ENCODE measurements around the gene ARAP2. TPM values are rescaled to one million over a fixed set of nuclear protein-coding genes. Genes with fewer than 3 reads are reported as not detected.

Gene ARAP2
- total RNA-seq, 2 experiments from 2014 or later, result 21.0 to 27.0 TPM

DNA sequence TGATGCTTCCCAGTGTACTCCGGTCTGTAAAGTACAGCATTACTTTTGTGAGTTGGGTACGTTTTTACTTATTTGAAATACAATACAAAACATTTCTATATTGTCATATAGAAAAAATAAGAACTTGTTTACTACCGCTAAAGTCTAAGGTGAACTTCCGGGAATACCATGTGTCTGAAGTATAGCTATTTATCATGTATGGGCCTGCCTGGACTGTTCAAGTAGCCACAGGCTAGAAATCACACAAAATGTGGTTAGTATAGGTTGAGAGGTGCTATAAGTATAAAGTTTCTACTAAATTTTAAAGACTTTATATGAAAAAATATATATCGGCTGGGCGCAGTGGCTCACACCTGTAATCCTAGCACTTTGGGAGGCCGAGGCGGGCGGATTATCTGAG, 152.3 kb downstream of the ARAP2 start:
- H3K9me3 Mint-ChIP-seq, result no peaks in the 10 kb centered on the region
- H3K27ac Mint-ChIP-seq, result no peak overlapping the region
- no peaks in the 10 kb centered on the region for H3K4me1 Mint-ChIP-seq
- no peak overlapping the region for H3K4me3 Mint-ChIP-seq
- H3K36me3 Mint-ChIP-seq, result peaks cover 12% of the 10 kb centered on the region
- H3K27me3 Mint-ChIP-seq, result no peaks in the 10 kb centered on the region
- no peak for DNase-seq

DNA sequence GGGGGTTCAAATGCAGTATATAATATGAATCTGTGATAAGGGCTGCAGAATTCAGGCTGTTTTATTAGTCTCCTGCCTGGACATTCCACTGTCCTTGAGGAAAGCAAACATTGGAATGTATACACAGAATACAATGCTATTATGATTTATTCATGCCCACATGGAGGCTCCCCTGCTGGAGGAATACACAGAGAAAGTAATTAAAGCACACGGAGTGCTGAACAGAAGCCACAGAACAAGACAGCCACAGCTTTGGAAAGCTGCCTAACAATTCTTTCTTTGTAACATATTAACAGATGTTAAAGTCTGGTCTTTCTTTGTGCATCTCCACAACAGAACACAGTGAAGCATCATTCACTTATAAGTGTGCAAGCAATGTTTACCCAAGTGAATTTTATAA, 155.8 kb downstream of the ARAP2 start:
- no peak overlapping the region for H3K4me3 Mint-ChIP-seq
- no peak for DNase-seq
- no peak overlapping the region for H3K27ac Mint-ChIP-seq
- H3K9me3 Mint-ChIP-seq, result no peaks in the 10 kb centered on the region
- no peaks in the 10 kb centered on the region for H3K27me3 Mint-ChIP-seq
- H3K4me1 Mint-ChIP-seq, result peaks cover 9% of the 10 kb centered on the region
- H3K36me3 Mint-ChIP-seq, result peaks cover 10% of the 10 kb centered on the region

DNA sequence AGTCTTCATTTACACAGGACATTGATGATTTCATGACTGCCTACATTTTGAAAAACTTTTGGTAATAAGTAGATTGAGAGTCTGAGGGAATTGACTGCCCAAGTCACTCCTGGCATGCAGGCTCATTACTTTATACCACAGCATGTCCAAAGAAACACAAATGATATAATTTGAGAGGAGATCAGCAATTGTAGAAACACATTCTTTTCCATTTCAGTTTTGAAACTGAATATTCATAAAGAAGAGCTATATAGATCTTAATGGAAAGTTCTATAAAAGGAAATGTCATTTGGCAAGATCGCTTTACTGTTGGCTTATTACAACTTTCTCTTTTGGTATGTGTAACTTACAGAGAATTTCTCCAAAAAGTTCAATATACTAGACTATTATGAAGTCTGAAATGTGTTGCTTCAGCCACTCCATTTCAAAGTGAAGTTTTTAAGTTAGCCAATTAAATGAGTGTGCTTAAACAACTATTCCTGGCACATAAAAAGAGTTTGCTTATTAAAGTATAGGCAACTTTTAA, 158.0 kb downstream of the ARAP2 start:
- H3K4me1 Mint-ChIP-seq, result peaks cover 9% of the 10 kb centered on the region
- no peaks in the 10 kb centered on the region for H3K27me3 Mint-ChIP-seq
- DNase-seq, result no peak
- H3K9me3 Mint-ChIP-seq, result no peaks in the 10 kb centered on the region
- H3K36me3 Mint-ChIP-seq, result peaks cover 7% of the 10 kb centered on the region
- H3K4me3 Mint-ChIP-seq, result peak overlapping the region; percentile 43
- peak overlapping the region; percentile 86 for H3K27ac Mint-ChIP-seq

DNA sequence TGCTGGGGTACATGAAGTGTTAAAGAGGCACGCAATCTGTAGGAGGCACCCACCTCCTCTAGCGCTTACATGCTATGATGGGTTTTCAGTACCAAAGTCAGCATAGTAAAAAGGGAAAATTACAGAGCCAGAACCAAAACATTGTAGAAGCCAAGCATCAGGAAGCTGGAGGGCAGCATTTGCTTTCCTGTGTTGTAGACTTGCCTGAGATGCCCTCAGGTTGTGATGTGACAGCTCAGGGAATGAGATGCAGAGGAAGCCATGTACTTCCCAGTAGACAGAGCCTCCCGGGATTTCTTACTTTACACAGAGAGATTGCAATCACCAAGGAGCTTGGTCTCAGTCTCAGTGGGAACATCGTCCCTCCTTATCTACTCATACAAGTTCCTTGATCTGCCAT, 161.5 kb downstream of the ARAP2 start:
- DNase-seq, result no peak
- H3K27me3 Mint-ChIP-seq, result no peaks in the 10 kb centered on the region
- H3K4me3 Mint-ChIP-seq, result no peak overlapping the region
- H3K36me3 Mint-ChIP-seq, result peaks cover 7% of the 10 kb centered on the region
- H3K4me1 Mint-ChIP-seq, result peaks cover 9% of the 10 kb centered on the region
- H3K27ac Mint-ChIP-seq, result no peak overlapping the region
- no peaks in the 10 kb centered on the region for H3K9me3 Mint-ChIP-seq

DNA sequence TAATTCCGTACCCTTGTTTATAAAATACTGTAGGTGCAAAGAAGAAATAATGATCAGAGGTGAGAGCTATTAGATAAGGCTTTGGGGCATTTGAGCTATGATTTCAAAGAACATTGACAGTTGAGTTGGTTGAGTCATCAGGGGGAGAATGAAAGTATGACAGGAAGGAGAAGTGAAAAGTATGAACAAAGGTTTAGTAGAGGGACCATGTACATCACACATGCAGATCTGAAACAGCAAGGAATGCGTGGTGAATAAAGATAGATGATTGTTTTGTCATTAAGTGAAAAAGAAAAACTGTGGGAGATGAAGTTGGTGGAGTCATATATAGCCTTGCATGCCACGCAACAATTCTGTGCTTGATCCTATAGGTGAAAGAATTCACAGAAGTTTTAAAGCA, 163.1 kb downstream of the ARAP2 start:
- H3K4me1 Mint-ChIP-seq, result peaks cover 6% of the 10 kb centered on the region
- no peak overlapping the region for H3K4me3 Mint-ChIP-seq
- H3K9me3 Mint-ChIP-seq, result no peaks in the 10 kb centered on the region
- no peaks in the 10 kb centered on the region for H3K27me3 Mint-ChIP-seq
- no peak for DNase-seq
- peaks cover 7% of the 10 kb centered on the region for H3K36me3 Mint-ChIP-seq
- H3K27ac Mint-ChIP-seq, result no peak overlapping the region

DNA sequence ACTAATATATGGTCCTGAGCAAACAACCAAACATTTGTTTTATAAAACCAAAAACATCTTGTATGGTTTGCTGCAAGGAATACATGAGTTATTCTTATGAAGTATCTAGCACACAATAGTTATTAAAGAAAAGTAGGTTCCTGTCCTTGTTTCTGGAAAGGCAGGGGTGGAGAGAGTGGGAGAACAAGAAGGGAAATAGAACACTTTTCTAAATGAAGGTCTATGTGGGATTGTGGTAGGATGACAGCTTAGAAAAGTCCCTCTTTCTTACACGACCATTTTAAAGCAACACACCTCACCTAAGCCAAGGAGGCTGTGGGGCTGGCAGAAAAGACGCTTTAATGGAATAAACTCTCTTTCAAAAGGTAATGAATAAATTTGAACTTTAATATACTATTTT, 164.6 kb downstream of the ARAP2 start:
- Mint-ChIP-seq H3K9me3 (no peaks in the 10 kb centered on the region), H3K27me3 (no peaks in the 10 kb centered on the region), H3K27ac (no peak overlapping the region), H3K4me3 (no peak overlapping the region), H3K4me1 (no peaks in the 10 kb centered on the region), H3K36me3 (peaks cover 7% of the 10 kb centered on the region)
- DNase-seq, result no peak

DNA sequence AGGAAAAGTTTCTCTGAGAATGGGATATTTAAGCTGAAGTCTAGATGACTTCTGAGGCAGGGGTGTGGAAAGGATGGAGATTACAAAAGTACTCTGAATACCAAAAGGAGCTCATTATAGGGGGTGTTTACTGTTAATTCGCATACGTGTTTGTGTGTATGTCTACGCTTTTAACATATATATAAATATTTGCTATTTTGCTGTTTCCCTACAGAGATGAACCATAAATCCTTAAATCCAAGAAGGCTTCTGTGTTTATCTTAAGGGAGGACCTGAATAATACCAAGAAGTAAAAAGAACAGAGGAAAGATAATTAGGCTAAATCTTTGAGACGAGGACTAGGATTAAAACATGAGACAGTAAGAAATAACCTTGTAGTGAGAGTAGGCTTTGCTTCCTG, 166.0 kb downstream of the ARAP2 start:
- Mint-ChIP-seq H3K4me3 (no peak overlapping the region), H3K4me1 (no peaks in the 10 kb centered on the region), H3K36me3 (peaks cover 9% of the 10 kb centered on the region), H3K27ac (no peak overlapping the region), H3K9me3 (no peaks in the 10 kb centered on the region), H3K27me3 (no peaks in the 10 kb centered on the region)
- DNase-seq, result no peak

DNA sequence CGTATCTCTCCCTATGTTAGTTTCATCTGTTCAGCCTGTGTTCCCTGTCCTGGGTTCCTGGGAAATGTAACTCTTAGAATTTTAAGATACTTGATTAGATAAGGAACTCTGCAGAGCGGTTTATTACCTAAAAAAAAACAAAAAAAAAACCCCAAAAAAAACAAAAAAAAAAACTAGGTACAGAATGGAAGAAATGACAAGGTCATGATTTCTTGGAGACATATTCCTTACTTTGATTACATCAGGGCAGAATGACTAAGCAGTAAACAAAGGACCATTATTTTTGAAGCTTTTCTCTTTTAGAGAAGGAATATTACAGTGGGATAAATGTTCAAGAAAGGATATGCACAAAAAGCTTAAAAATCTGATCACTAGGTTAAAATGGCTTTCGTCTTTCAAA, 171.8 kb downstream of the ARAP2 start:
- Mint-ChIP-seq H3K4me1 (no peaks in the 10 kb centered on the region), H3K4me3 (no peak overlapping the region), H3K27ac (no peak overlapping the region), H3K36me3 (peaks cover 26% of the 10 kb centered on the region), H3K9me3 (no peaks in the 10 kb centered on the region), H3K27me3 (no peaks in the 10 kb centered on the region)
- DNase-seq, result no peak

DNA sequence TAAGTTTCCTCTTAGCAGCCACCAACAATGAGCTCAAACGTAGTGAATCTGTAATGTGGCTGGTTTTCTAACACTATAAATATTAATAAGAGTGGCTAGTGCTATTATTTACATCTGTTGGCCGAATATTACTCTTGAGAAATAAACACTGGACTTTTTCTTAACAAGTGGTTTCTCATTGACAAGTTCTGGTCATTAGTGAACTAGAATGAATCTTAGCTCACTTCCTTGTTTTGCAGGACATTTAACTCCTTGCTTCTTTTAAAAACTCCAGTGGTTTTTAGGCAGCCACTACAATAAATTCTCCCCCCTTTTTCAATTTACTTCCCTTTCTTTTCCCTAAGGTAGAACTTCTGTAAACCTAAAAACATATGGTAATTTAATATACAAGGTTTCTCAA, 177.2 kb downstream of the ARAP2 start:
- H3K9me3 Mint-ChIP-seq, result no peaks in the 10 kb centered on the region
- no peak overlapping the region for H3K4me3 Mint-ChIP-seq
- H3K27ac Mint-ChIP-seq, result no peak overlapping the region
- DNase-seq, result no peak
- H3K27me3 Mint-ChIP-seq, result no peaks in the 10 kb centered on the region
- no peaks in the 10 kb centered on the region for H3K4me1 Mint-ChIP-seq
- peaks cover 28% of the 10 kb centered on the region for H3K36me3 Mint-ChIP-seq

DNA sequence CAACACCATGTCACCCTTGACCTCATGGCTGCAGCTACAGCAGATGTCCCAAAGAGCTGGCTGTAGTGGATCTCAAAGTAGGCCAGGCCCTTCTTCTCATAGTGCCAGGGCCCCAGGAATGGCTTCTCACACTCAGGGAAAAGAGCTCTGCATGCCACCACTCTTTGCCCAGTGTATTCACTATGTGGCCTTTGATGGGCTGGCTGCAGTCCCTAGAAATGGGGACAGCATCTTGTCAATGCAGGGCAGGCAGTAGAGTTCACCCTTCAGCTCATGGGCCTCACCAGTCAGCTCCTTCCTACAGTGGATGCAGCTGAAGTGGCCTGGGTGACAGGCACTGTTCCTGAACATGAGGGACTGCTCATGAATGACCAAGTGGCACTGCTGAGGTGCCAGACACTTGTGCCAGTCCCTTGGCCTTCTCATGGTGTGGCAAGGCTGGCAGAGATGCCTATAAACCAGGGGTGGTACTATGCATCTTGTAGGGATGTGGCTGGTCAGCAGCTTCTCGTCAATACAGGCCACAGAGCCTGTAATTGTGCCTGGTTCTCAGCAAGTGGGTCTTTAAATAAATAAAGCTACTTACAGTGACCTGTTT, 178.9 kb downstream of the ARAP2 start:
- no peaks in the 10 kb centered on the region for H3K4me1 Mint-ChIP-seq
- DNase-seq, result no peak
- H3K36me3 Mint-ChIP-seq, result peaks cover 31% of the 10 kb centered on the region
- H3K4me3 Mint-ChIP-seq, result no peak overlapping the region
- no peak overlapping the region for H3K27ac Mint-ChIP-seq
- H3K9me3 Mint-ChIP-seq, result no peaks in the 10 kb centered on the region
- no peaks in the 10 kb centered on the region for H3K27me3 Mint-ChIP-seq

DNA sequence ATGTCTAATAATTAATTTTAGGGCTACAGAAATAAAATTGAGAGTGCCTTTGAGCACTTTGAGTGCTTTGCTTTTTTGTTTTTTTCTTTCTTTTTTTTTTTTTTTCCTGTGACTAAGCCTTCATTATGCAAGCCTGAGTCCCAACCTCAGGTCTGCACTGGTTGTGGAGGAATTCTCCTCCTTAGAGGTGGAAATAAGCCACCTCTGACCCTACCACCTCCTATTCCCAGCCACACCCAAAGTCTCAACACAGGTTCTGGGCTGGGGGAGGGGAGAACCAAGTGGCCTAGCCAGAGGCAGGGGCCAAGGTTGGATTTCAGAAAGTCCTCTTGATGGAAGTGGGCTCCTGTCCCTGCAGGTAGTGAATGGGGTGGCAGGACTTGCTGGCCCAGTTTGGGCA, 180.2 kb downstream of the ARAP2 start:
- Mint-ChIP-seq H3K9me3 (no peaks in the 10 kb centered on the region), H3K4me3 (no peak overlapping the region), H3K27ac (no peak overlapping the region), H3K36me3 (peaks cover 23% of the 10 kb centered on the region), H3K4me1 (no peaks in the 10 kb centered on the region), H3K27me3 (no peaks in the 10 kb centered on the region)
- no peak for DNase-seq

DNA sequence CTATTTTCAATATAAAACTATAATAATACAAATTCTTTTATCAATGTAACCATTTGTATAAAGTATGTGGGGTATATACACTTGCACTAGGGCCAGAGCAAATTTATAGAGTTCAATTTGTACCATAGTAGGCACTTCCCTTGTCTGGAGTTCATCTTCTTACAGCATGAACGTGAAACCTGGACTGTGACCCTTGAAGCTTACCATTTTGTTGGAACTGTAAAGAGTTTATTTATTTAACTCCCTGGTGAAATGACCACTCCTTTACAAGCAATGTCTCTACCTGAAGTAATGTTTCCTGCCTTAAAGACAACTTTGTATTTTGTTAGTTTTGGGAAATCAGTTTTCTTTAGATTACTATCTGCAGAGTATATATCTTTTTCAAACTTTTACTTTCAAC, 188.2 kb downstream of the ARAP2 start:
- no peak for DNase-seq
- Mint-ChIP-seq H3K4me3 (no peak overlapping the region), H3K36me3 (no peaks in the 10 kb centered on the region), H3K27ac (no peak overlapping the region), H3K27me3 (no peaks in the 10 kb centered on the region), H3K9me3 (no peaks in the 10 kb centered on the region), H3K4me1 (no peaks in the 10 kb centered on the region)

DNA sequence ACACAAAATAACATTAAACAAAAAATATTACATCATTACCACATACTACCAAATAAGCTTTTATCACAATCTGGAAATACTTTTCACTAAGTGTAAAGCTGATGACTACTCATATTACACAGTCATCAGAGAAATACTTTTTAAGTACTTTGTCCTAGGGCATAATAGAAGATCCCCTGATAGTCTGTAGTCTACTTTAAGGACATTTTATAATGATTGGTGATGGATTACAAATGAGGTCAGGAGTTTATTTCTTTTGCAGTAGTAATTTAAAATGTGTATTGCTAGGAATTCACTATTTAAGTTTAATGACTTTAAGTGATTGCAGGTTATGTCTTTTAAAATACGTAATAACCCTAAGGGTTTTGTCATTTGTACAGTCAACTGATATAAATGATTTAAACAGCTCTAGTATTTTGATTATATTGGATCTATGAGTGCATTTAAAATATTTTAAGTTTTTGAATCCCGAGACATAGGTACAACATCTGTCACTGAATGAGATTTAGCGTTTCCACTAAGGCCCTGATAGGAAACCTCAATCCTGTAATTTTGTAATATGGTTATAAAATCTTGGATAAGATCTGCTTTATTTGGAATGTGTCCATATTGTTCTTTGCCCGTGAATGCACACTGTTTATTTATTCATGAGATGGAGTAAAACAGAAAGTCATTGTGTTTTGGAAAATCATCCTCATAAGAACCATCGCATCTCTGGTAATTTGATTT, 189.5 kb downstream of the ARAP2 start:
- Mint-ChIP-seq H3K27ac (no peak overlapping the region), H3K4me1 (no peaks in the 10 kb centered on the region), H3K36me3 (no peaks in the 10 kb centered on the region), H3K9me3 (no peaks in the 10 kb centered on the region), H3K4me3 (no peak overlapping the region), H3K27me3 (no peaks in the 10 kb centered on the region)
- no peak for DNase-seq

DNA sequence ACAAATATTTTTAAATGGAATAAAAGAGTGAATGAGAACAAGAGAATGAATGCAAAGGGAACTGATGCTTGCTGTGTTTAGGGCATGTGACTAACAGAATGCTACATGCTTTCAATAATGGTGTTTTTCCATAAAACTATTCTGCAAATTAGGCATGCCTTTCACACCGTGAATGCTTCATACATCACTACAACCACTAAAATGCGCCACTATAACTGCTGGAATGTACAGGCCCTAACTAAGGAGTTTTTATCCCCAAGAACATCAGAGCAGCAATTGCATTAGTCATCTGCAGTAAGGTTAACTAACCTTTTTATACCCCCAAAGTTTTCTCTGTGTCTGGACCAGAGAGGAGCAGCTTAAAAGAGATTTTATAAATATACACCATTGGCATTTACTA, 190.4 kb downstream of the ARAP2 start:
- Mint-ChIP-seq H3K9me3 (no peaks in the 10 kb centered on the region), H3K36me3 (no peaks in the 10 kb centered on the region), H3K4me3 (no peak overlapping the region), H3K4me1 (no peaks in the 10 kb centered on the region), H3K27ac (no peak overlapping the region), H3K27me3 (no peaks in the 10 kb centered on the region)
- no peak for DNase-seq

DNA sequence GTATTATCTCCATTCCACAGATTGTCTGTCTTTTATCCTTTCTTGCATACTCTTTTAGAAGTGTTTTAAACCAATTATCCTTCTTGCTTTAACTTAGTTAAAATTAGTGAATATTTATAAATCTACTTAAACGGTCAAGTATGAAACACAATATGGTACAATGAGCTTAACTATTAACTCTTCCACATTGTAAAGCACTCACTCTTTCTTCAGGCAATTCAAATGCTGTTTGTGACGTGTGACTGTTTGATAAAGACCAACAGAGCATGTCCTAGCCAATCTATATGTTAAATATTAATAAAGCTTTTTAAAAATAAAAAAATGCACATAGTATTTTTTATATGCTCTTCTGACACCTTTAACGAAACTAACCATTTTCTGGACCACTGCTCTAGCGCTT, 192.7 kb downstream of the ARAP2 start:
- no peak overlapping the region for H3K4me3 Mint-ChIP-seq
- no peaks in the 10 kb centered on the region for H3K4me1 Mint-ChIP-seq

DNA sequence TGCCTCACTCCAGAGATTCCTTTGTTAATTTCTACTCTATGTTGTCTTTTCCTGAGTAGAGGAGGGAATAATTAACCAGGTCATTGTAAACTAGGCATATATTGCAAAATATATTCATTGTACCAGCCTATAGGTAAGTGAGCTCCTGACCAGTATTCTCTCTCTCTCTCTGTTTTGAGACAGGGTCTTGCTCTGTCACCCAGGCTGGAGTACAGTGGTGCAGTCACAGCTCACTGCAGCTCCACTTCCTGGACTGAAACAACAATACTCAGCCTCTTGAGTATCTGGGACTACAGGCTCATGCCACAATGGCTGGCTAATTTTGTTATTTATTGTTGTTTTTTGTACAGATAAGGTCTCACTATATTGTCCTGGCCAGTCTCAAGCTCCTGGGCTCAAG, 198.3 kb downstream of the ARAP2 start:
- Mint-ChIP-seq H3K27ac (no peak overlapping the region), H3K36me3 (no peaks in the 10 kb centered on the region), H3K27me3 (no peaks in the 10 kb centered on the region)

More for the DNA sequence above, 192.7 kb downstream of the ARAP2 start:
- no peaks in the 10 kb centered on the region for H3K36me3 Mint-ChIP-seq
- H3K27ac Mint-ChIP-seq, result no peak overlapping the region
- no peak for DNase-seq
- H3K9me3 Mint-ChIP-seq, result no peaks in the 10 kb centered on the region
- H3K27me3 Mint-ChIP-seq, result no peaks in the 10 kb centered on the region

More for the DNA sequence above, 198.3 kb downstream of the ARAP2 start:
- no peaks in the 10 kb centered on the region for H3K4me1 Mint-ChIP-seq
- H3K4me3 Mint-ChIP-seq, result no peak overlapping the region
- DNase-seq, result no peak
- H3K9me3 Mint-ChIP-seq, result no peaks in the 10 kb centered on the region
